Stimulated activated CD4-positive, alpha-beta T cell treated with anti-CD3 and anti-CD28 coated beads, Interleukin-12 subunit alpha, Interleukin-12 subunit beta, amount 100 ng/mL, for 24 hours (primary cell): Measurements from ENCODE around the gene DPP8.
"Not testable (repeated sequence)": the region's sequence is repeated elsewhere in the genome, so short reads cannot be mapped to it uniquely, and the experiment has no call there.

Experiments used
- DNase-seq, 2 experiments: peaks; one replicate each; pipeline ENCODE4 v3.0.0-alpha.2; 2020; ENCODE audit warnings: low read depth in 2 of 2

Gene DPP8

GRCh38 chr15:65524226-65524625, 6.7 kb upstream of the DPP8 start:
- DNase-seq, result no peak

GRCh38 chr15:65521350-65521749, 3.9 kb upstream of the DPP8 start:
- no peak for DNase-seq

GRCh38 chr15:65518633-65519285, 1.3 kb upstream of the DPP8 start:
- no peak for DNase-seq

- DNase-seq, result no peak
These were observed 348 bp upstream of the DPP8 start for GRCh38 chr15:65517866-65518207.

- DNase-seq, result no peak
These were observed 4.6 kb downstream of the DPP8 start for GRCh38 chr15:65512807-65513416.

GRCh38 chr15:65512189-65512588, 5.3 kb downstream of the DPP8 start:
- no peak for DNase-seq

- no peak for DNase-seq
These were observed 8.2 kb downstream of the DPP8 start for GRCh38 chr15:65509321-65509720.

GRCh38 chr15:65494076-65494475, 23.4 kb downstream of the DPP8 start:
- DNase-seq, result no peak

- DNase-seq, result no peak
These were observed 32.6 kb downstream of the DPP8 start for GRCh38 chr15:65484876-65485275.

GRCh38 chr15:65476903-65477302, 40.6 kb downstream of the DPP8 start:
- no peak for DNase-seq

- DNase-seq, result no peak
These were observed 46.6 kb downstream of the DPP8 start for GRCh38 chr15:65470866-65471265.

- no peak for DNase-seq
These were observed 49.1 kb downstream of the DPP8 start for GRCh38 chr15:65468229-65468909.

GRCh38 chr15:65466901-65467300, 50.6 kb downstream of the DPP8 start:
- DNase-seq, result no peak

GRCh38 chr15:65463096-65463495, 54.4 kb downstream of the DPP8 start:
- DNase-seq, result not testable (repeated sequence)

GRCh38 chr15:65460741-65461347, 56.6 kb downstream of the DPP8 start:
- peak; percentile 9 to 27 for DNase-seq

GRCh38 chr15:65455256-65455655, 62.2 kb downstream of the DPP8 start:
- not testable (repeated sequence) for DNase-seq

- DNase-seq, result no peak
These were observed 65.5 kb downstream of the DPP8 start for GRCh38 chr15:65451989-65452388.

- no peak for DNase-seq
These were observed 66.9 kb downstream of the DPP8 start for GRCh38 chr15:65450556-65450955.

GRCh38 chr15:65447145-65447544, 70.3 kb downstream of the DPP8 start:
- DNase-seq, result no peak

- DNase-seq, result no peak
These were observed 83.3 kb downstream of the DPP8 start for GRCh38 chr15:65434201-65434600.

GRCh38 chr15:65431731-65432130, 85.8 kb downstream of the DPP8 start:
- no peak for DNase-seq

GRCh38 chr15:65426216-65426853, 91.2 kb downstream of the DPP8 start:
- no peak for DNase-seq
